Astrocyte of the spinal cord (primary cell): ENCODE measurements around the gene KIAA0319L.

Source experiments
- DNase-seq: peaks from one replicate; pipeline ENCODE4 v3.0.0; 2011; ENCODE audit warnings: low read depth, low spot score
- H3K4me3 ChIP-seq: 2 replicates; pipeline ENCODE4 v1.5.1; 2011; ENCODE audit warnings: low read depth, mild to moderate bottlenecking, low read length, moderate library complexity
- CTCF ChIP-seq: IDR thresholded peaks from 2 replicates; pipeline ENCODE4 v1.5.1; 2012; ENCODE audit warnings: low read depth, mild to moderate bottlenecking, low read length, inconsistent platforms
- in situ Hi-C: cut with HindIII; loops from 2 replicates; pipeline ENCODE4 v1.10.0; 2017; ENCODE audit warnings: low sequenced_read_pairs

KIAA0319L gene

GRCh38 chr1:35434703-35435102 lies 122.5 kb downstream of the KIAA0319L start:
- no peak overlapping the region for H3K4me3 ChIP-seq
- no peak for DNase-seq
- in situ Hi-C loops: no loop called here
- no peak for TF ChIP-seq CTCF

DNA sequence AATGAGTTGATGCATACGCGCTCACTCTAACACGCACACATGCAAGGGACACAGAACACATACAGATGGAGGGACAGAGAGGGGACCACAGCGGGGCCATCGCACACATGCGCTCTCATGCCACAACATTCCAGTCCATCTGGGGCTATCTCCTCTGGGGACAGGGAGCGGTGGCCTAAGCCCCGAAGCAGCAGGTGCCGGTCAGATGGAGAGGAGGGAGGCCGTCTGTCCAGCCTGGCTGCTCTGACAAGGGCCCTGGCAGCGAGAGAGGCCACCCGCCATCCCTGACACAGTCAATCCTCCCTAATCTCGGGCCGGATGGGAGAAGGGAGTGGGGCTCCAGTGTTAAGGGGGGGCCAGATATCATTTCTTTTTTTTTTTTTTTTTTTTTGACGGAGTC lies 123.5 kb downstream of the KIAA0319L start:
- H3K4me3 ChIP-seq: no peak overlapping the region
- TF ChIP-seq CTCF: no peak
- in situ Hi-C loops: no loop called here
- no peak for DNase-seq

DNA sequence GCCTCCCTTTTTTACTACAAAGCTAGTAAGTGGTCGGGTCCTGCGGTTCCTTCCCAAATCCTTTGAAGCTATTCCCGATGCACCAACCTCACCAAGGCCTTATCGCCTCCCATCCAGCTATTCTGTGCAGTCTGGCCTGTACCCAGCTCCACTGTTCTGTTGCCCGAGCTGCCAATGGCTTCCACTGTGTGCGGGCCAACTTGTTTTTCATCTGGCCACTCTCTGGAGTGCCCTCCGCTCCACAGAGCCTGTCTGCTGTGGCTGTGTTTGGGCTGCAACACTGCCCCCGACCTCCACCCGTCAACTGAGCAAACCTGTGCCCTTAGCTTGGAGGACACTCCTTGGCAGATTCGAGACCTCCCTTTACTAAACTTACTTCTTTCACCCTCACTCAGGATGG lies 125.0 kb downstream of the KIAA0319L start:
- DNase-seq: no peak
- in situ Hi-C loops: no loop called here
- no peak for TF ChIP-seq CTCF
- no peak overlapping the region for H3K4me3 ChIP-seq

DNA sequence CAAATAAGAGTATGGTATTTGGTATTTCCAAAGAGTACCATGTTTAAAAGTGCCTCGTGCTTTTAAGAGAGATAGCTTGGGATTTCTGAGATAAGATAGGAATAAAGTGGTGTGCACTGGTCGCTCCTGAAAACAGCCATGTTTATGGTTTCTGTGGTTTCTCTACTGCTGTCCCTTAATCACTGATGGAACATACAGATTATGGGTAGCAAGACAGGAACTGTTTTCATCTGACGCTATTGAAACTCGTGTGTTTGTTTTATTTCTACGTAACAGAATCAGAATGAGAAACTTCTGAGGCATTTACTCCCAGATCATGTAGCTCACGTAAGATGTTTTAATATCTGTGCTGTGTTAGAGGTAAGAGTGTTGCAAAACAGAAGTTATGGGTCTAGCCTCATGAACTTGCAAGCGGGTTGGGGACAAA lies 126.0 kb downstream of the KIAA0319L start:
- H3K4me3 ChIP-seq: no peak overlapping the region
- no peak for DNase-seq
- TF ChIP-seq CTCF: no peak
- in situ Hi-C loops: no loop called here

GRCh38 chr1:35430762-35431161 lies 126.4 kb downstream of the KIAA0319L start:
- no peak for DNase-seq
- in situ Hi-C loops: no loop called here
- H3K4me3 ChIP-seq: no peak overlapping the region
- TF ChIP-seq CTCF: no peak

DNA sequence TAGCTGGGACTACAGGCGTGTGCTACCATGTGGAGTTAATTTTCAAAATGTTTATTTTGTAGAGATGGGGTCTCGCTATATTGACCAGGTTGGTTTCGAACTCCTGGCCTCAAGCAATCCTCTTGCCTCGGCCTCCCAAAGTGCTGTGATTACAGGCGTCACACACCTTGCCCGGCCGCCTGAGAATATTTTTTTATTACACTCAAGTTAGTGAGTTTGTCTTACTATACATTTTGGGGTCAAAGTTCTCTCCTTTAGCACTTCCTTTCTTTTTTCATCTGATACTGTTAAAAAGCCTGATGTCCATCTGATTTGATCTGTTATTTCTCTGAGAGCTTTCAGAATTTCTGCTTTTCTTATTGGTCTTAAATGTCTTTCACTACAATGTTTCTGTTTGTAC lies 128.8 kb downstream of the KIAA0319L start:
- in situ Hi-C loops: no loop called here
- TF ChIP-seq CTCF: no peak
- H3K4me3 ChIP-seq: no peak overlapping the region
- DNase-seq: no peak

DNA sequence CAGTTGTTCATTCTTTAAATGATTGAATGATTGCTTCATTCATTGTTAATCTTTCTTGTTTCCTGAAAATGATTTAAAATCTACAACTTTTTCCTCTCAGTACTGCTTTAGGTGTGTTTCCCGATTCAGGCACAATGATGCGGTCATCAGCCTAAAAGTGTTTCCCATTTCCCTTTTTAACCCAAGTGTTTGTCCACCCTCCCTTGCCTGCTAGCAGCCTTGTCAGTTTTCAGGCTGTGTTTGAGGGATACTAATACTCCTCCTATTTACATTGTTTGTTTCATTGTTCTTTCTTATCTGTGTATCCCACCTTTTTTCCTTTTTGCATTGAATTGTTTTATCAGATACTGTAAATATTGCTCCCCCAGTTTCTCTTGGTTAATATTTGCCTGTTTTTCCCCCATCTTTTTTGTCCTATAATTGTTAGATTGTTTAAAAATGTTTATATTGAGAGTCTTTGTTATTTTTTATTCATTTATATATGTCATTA lies 131.1 kb downstream of the KIAA0319L start:
- DNase-seq: no peak
- no peak overlapping the region for H3K4me3 ChIP-seq
- TF ChIP-seq CTCF: no peak
- in situ Hi-C loops: no loop called here
